GM12891 (cell line): ENCODE measurements around the gene NRXN3.

Experiments
- POLR2A ChIP-seq: IDR thresholded peaks from 2 replicates; pipeline ENCODE4 v1.6.1; 2011; ENCODE audit warnings: low read depth, low read length, control low read depth
- POLR2AphosphoS5 ChIP-seq: IDR thresholded peaks from 2 replicates; pipeline ENCODE4 v1.6.1; 2011; ENCODE audit warnings: low read depth, low read length, control low read depth
- POU2F2 ChIP-seq: IDR thresholded peaks from 2 replicates; pipeline ENCODE4 v1.6.1; 2011; ENCODE audit warnings: low read depth, mild to moderate bottlenecking, control low read depth, low read length, moderate library complexity
- SPI1 ChIP-seq: IDR thresholded peaks from 2 replicates; pipeline ENCODE4 v1.6.1; 2011; ENCODE audit warnings: low read depth, low read length, control low read depth
- TAF1 ChIP-seq: IDR thresholded peaks from 2 replicates; pipeline ENCODE4 v1.6.1; 2011; ENCODE audit warnings: low read depth, low read length, control low read depth

DNA sequence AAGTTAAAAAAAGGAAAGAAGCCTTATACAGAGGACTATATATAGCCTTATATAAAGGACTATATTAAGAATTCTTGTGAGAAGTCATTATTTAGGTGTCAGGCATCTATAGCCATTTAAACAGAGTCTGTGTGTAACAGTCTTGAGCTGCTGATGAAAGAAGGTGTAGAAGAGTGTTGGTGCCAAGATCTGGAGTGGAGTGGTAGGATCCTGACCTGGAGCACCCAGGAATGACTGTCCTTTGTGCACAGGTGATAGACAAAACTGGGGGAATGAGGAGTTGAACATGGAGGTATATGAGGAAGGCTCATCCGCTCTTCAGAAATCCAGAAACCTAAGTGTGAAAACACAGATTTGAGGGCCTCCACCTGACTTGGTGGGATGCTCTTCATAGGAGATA, 747.3 kb downstream of the NRXN3 start:
- no peak for TF ChIP-seq POLR2AphosphoS5
- no peak for TF ChIP-seq POLR2A
- TF ChIP-seq TAF1, result no peak
- no peak for TF ChIP-seq SPI1
- TF ChIP-seq POU2F2, result no peak
